ACC112 (cell line): Measurements from ENCODE around the gene LIF.

Experiments
- H2AFZ ChIP-seq: fragments of 200-600 bp; sonication (generic); one replicate; pipeline ENCODE4 v1.6.0; 2017; ENCODE audit warnings: antibody characterized with exemption, low read length; ENCODE audit not compliant: unreplicated experiment
- H3K27ac ChIP-seq: fragments of 200-600 bp; sonication (generic); 2 replicates; pipeline ENCODE4 v1.5.1; 2014; ENCODE audit warnings: low read depth, mild to moderate bottlenecking, antibody characterized with exemption, low read length, moderate library complexity
- H3K27me3 ChIP-seq: fragments of 200-600 bp; sonication (generic); 2 replicates; pipeline ENCODE4 v1.6.1; 2014; ENCODE audit warnings: mild to moderate bottlenecking, antibody characterized with exemption, low read length, moderate library complexity, mixed read lengths; ENCODE audit not compliant: insufficient read depth
- H3K36me3 ChIP-seq: fragments of 200-600 bp; sonication (generic); 2 replicates; pipeline ENCODE4 v1.6.1; 2016; ENCODE audit warnings: mild to moderate bottlenecking, antibody characterized with exemption, low read length, moderate library complexity, mixed read lengths; ENCODE audit not compliant: insufficient read depth
- H3K4me1 ChIP-seq: fragments of 200-600 bp; sonication (generic); one replicate; pipeline ENCODE4 v1.6.1; 2016; ENCODE audit warnings: low read length, mixed read lengths; ENCODE audit not compliant: insufficient read depth, unreplicated experiment, control insufficient read depth
- H3K4me3 ChIP-seq: fragments of 200-600 bp; sonication (generic); 2 replicates; pipeline ENCODE4 v1.5.1; 2014; ENCODE audit warnings: mild to moderate bottlenecking, low read depth, low read length
- H3K79me2 ChIP-seq: fragments of 200-600 bp; sonication (generic); one replicate; pipeline ENCODE4 v1.6.0; 2016; ENCODE audit warnings: low read length; ENCODE audit not compliant: control insufficient read depth, unreplicated experiment, insufficient read depth

The LIF gene

DNA sequence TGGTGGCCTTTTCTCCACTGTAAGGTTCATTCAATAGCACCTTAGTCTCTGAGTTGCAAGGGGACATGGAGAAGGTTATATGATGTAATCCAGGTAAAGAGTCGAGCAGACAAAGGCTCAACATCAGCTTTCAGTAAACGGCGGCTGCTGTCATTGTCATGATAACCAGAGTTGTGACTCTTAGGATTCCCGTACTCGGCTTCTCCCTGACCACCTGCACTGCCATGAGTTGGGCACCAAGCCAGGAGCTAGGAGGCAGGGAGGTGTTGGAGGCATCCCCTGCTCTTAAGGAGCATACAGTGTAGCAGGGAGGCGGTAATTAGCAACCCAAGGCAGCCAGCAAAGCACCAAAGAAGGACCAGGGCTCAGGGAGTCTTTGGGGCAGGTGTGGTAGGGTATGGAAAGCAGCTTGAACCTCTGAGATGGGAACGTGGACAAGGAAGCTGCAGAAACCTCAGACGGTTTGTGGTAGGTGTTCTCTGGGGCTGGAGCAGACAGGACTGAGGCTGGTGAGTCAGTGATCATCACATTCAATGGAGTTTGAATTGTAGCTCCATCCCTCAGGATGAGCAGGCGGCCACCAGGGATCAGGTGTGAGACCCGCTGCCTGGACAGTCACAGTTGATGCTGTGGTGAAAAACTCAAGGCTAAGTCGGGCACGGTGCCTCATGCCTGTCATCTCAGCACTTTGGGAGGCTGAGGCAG, 31.7 kb downstream of the LIF start:
- H3K4me1 ChIP-seq, result peaks cover 40% of the 10 kb centered on the region
- no peaks in the 10 kb centered on the region for H3K27me3 ChIP-seq
- no peaks in the 10 kb centered on the region for H3K79me2 ChIP-seq
- H2AFZ ChIP-seq, result no peak overlapping the region
- H3K36me3 ChIP-seq, result no peaks in the 10 kb centered on the region
- H3K27ac ChIP-seq, result no peak overlapping the region
- H3K4me3 ChIP-seq, result no peak overlapping the region

- Histone ChIP-seq H3K4me3 (no peak overlapping the region), H3K27me3 (no peaks in the 10 kb centered on the region), H3K36me3 (no peaks in the 10 kb centered on the region), H2AFZ (no peak overlapping the region), H3K27ac (peak overlapping the region; percentile 99), H3K4me1 (peaks cover 56% of the 10 kb centered on the region), H3K79me2 (no peaks in the 10 kb centered on the region)
These were observed 33.5 kb downstream of the LIF start for GRCh38 chr22:30212996-30213441.

GRCh38 chr22:30212363-30212995, 34.1 kb downstream of the LIF start:
- H3K27ac ChIP-seq, result peak overlapping the region; percentile 99
- no peaks in the 10 kb centered on the region for H3K36me3 ChIP-seq

GRCh38 chr22:30211124-30211820, 35.3 kb downstream of the LIF start:
- Histone ChIP-seq H3K4me3 (no peak overlapping the region), H3K79me2 (no peaks in the 10 kb centered on the region), H3K27me3 (no peaks in the 10 kb centered on the region), H2AFZ (no peak overlapping the region), H3K36me3 (no peaks in the 10 kb centered on the region), H3K4me1 (peaks cover 65% of the 10 kb centered on the region), H3K27ac (peak overlapping the region; percentile 99)

More at GRCh38 chr22:30212363-30212995, 34.1 kb downstream of the LIF start:
- no peaks in the 10 kb centered on the region for H3K79me2 ChIP-seq
- H3K27me3 ChIP-seq, result no peaks in the 10 kb centered on the region
- H3K4me3 ChIP-seq, result no peak overlapping the region
- no peak overlapping the region for H2AFZ ChIP-seq
- peaks cover 55% of the 10 kb centered on the region for H3K4me1 ChIP-seq

- Histone ChIP-seq H3K36me3 (no peaks in the 10 kb centered on the region), H3K4me3 (no peak overlapping the region), H3K79me2 (no peaks in the 10 kb centered on the region), H3K27ac (peak overlapping the region; percentile 99), H2AFZ (no peak overlapping the region), H3K27me3 (no peaks in the 10 kb centered on the region), H3K4me1 (peaks cover 69% of the 10 kb centered on the region)
These were observed 36.2 kb downstream of the LIF start for GRCh38 chr22:30210235-30210909.

- Histone ChIP-seq H3K27ac (peak overlapping the region; percentile 99), H3K27me3 (no peaks in the 10 kb centered on the region), H3K4me1 (peaks cover 76% of the 10 kb centered on the region), H3K79me2 (no peaks in the 10 kb centered on the region), H3K36me3 (no peaks in the 10 kb centered on the region), H3K4me3 (no peak overlapping the region), H2AFZ (no peak overlapping the region)
These were observed 36.9 kb downstream of the LIF start for GRCh38 chr22:30209642-30210041.

DNA sequence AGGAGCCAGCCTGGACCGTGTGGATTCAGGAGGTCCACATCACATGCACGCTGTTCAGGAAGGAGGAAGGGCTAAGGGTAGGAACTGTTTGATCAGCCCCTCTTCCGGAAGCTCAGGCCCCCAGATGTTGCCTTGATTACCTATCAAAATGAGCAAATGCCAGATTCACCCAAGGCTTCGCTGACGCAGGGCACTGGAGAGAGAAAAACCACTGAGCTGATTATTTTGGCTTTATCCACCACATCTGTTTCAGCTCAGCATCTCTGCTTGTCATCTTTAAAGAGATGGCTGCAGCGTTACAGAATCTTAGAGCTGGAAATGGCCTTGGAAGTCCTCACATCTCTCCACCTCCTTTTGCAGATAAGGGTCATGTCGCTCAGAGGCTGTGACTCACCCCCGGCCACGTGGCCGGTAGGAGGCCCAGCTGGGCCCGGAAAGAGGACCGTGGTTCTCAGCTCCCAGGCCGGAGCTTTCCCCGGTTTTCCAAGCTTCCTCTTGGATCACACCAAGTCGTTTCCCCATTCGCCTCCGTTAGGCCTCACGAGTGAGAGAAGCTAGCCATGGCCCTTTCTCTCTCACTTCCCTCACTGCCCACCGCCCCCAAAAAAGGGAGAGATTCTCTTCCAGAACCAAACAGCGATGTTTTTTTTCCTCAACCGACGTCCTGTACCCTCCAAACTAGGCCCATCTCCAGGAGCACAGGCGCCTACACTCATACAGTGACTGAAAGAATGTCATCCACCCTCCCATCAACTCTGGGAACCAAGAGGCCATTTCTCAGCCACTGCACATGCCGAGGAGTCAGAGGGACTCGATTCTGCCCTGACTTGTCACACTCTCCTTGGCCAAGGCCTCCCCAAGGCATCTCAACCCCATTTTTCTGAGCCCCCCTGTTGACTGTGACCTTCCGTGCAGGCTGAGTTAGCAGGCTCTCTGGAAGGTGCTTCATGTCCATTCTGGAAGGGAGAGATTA, 37.6 kb downstream of the LIF start:
- H3K4me1 ChIP-seq, result peaks cover 84% of the 10 kb centered on the region
- H3K27ac ChIP-seq, result peak overlapping the region; percentile 99

DNA sequence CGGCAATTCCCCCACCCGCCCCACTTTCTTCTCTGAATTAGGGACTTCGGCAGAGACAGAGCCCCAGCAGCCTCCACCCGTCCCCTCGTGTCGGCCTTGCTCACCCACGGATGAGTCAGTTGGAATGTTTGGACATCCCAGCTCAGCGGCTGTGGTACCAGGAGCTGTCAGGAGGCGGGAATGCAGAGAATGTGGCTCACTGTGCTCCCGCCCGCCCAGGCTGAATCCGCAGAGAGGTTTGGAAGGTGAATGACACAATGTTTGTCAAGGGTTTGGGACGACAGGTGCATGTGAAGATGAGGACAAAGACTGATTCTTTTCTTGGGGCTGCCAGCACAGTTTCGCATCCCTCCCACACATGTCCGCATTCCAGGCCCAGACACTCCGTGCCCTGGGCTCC, 39.6 kb downstream of the LIF start:
- peak overlapping the region; percentile 99 for H3K27ac ChIP-seq
- H3K4me1 ChIP-seq, result peaks cover 68% of the 10 kb centered on the region
- H3K4me3 ChIP-seq, result no peak overlapping the region
- H3K27me3 ChIP-seq, result no peaks in the 10 kb centered on the region
- H3K79me2 ChIP-seq, result no peaks in the 10 kb centered on the region
- H2AFZ ChIP-seq, result no peak overlapping the region
- H3K36me3 ChIP-seq, result no peaks in the 10 kb centered on the region

More for the DNA sequence above, 37.6 kb downstream of the LIF start:
- Histone ChIP-seq H3K36me3 (no peaks in the 10 kb centered on the region), H3K27me3 (no peaks in the 10 kb centered on the region), H2AFZ (peak overlapping the region; percentile 43), H3K79me2 (no peaks in the 10 kb centered on the region), H3K4me3 (no peak overlapping the region)

GRCh38 chr22:30205281-30206115, 41.1 kb downstream of the LIF start:
- H3K36me3 ChIP-seq, result no peaks in the 10 kb centered on the region
- H3K4me3 ChIP-seq, result peak overlapping the region; percentile 27
- no peak overlapping the region for H2AFZ ChIP-seq
- peak overlapping the region; percentile 99 for H3K27ac ChIP-seq
- H3K27me3 ChIP-seq, result no peaks in the 10 kb centered on the region
- no peaks in the 10 kb centered on the region for H3K79me2 ChIP-seq
- H3K4me1 ChIP-seq, result peaks cover 58% of the 10 kb centered on the region
